Measurements from ENCODE around the gene FTL. TPM values are rescaled to one million over a fixed set of nuclear protein-coding genes. Genes with fewer than 3 reads are reported as not detected.

Gene FTL
- total RNA-seq, 2 experiments from 2014 or later, result 1,469 to 1,496 TPM

GRCh38 chr19:48975947-48976847 lies 11.1 kb downstream of the FTL start:
- ChIA-PET POLR2A (interaction anchor here (0.7 to 1.1 kb wide), 2 partner anchors 14 to 104 kb away, joined by 4 to 7 read pairs; partner anchors contain the start of gene PPP1R15A), CTCF (interaction anchor here (1.3 to 1.7 kb wide), 3 partner anchors 9 to 17 kb away, joined by 3 to 7 read pairs (median 4); partner anchors contain the start of genes GYS1 and RUVBL2)

GRCh38 chr19:48977061-48977460 lies 12.0 kb downstream of the FTL start:
- ChIA-PET CTCF (interaction anchor here (1.2 to 1.7 kb wide), 4 partner anchors 10 to 16 kb away, joined by 3 to 7 read pairs (median 4); partner anchors contain the start of genes GYS1 and RUVBL2), POLR2A (interaction anchor here (0.7 to 1.1 kb wide), 2 partner anchors 15 to 105 kb away, joined by 4 to 7 read pairs; partner anchors contain the start of gene PPP1R15A)

GRCh38 chr19:48982280-48982679 lies 17.2 kb downstream of the FTL start:
- CTCF ChIA-PET, result no interaction called here
- POLR2A ChIA-PET, result no interaction called here

- CTCF ChIA-PET, result no interaction called here
- POLR2A ChIA-PET, result no interaction called here
Measured at GRCh38 chr19:48985711-48986110, 20.6 kb downstream of the FTL start.

- POLR2A ChIA-PET, result no interaction called here
Measured at GRCh38 chr19:48986211-48986610, 21.1 kb downstream of the FTL start.

GRCh38 chr19:48987323-48987722 lies 22.2 kb downstream of the FTL start:
- ChIA-PET POLR2A (no interaction called here), CTCF (interaction anchor here (0.6 to 1.1 kb wide), 2 partner anchors 10 to 1717 kb away, joined by 3 read pairs; no protein-coding TSS in a partner anchor)

More at GRCh38 chr19:48986211-48986610, 21.1 kb downstream of the FTL start:
- CTCF ChIA-PET, result no interaction called here

GRCh38 chr19:48988286-48988685 lies 23.2 kb downstream of the FTL start:
- CTCF ChIA-PET, result interaction anchor here (1.1 kb wide), 1 partner anchor 10 kb away, joined by 3 read pairs; no protein-coding TSS in a partner anchor
- POLR2A ChIA-PET, result no interaction called here

GRCh38 chr19:48988860-48989259 lies 23.8 kb downstream of the FTL start:
- CTCF ChIA-PET, result no interaction called here
- POLR2A ChIA-PET, result no interaction called here

GRCh38 chr19:48989701-48990291 lies 24.7 kb downstream of the FTL start:
- POLR2A ChIA-PET, result no interaction called here

GRCh38 chr19:48990400-48990799 lies 25.3 kb downstream of the FTL start:
- ChIA-PET CTCF (interaction anchor here (0.5 to 1.6 kb wide), 2 partner anchors 19 to 31 kb away, joined by 3 to 7 read pairs; no protein-coding TSS in a partner anchor), POLR2A (no interaction called here)

More at GRCh38 chr19:48989701-48990291, 24.7 kb downstream of the FTL start:
- CTCF ChIA-PET, result interaction anchor here (1.6 kb wide), 1 partner anchor 19 kb away, joined by 7 read pairs; no protein-coding TSS in a partner anchor

- CTCF ChIA-PET, result interaction anchor here (0.5 to 3.3 kb wide), 4 partner anchors 20 to 32 kb away, joined by 3 to 24 read pairs (median 6); partner anchors contain the start of gene FTL
- POLR2A ChIA-PET, result no interaction called here
Measured at GRCh38 chr19:48991011-48991609, 26.0 kb downstream of the FTL start.

GRCh38 chr19:48991873-48992580 lies 26.9 kb downstream of the FTL start:
- CTCF ChIA-PET, result interaction anchor here (0.9 to 3.3 kb wide), 6 partner anchors 16 to 128 kb away, joined by 3 to 24 read pairs (median 3); partner anchors contain the start of genes FTL and PPFIA3
- POLR2A ChIA-PET, result interaction anchor here (0.6 to 1.6 kb wide), 3 partner anchors 13 to 120 kb away, joined by 3 to 7 read pairs (median 7); partner anchors contain the start of gene PPP1R15A

- ChIA-PET POLR2A (interaction anchor here (0.6 to 2.1 kb wide), 6 partner anchors 14 to 121 kb away, joined by 3 to 7 read pairs (median 6); partner anchors contain the start of genes BAX and PPP1R15A), CTCF (interaction anchor here (0.9 to 3.3 kb wide), 16 partner anchors 9 to 197 kb away, joined by 3 to 24 read pairs (median 4); partner anchors contain the start of genes FTL and PPFIA3)
Measured at GRCh38 chr19:48992581-48993174, 27.6 kb downstream of the FTL start.

- CTCF ChIA-PET, result interaction anchor here (0.7 to 3.3 kb wide), 20 partner anchors 10 to 348 kb away, joined by 3 to 24 read pairs (median 3); partner anchors contain the start of genes CA11, CGB7, FTL and NUCB1
- POLR2A ChIA-PET, result interaction anchor here (0.6 to 2.1 kb wide), 8 partner anchors 15 to 248 kb away, joined by 3 to 9 read pairs (median 4); partner anchors contain the start of genes BAX and PPP1R15A
Measured at GRCh38 chr19:48993175-48994034, 28.3 kb downstream of the FTL start, which contains the start of the genes GYS1 and RUVBL2. TSS of gene GYS1 (minus strand) at chr19:48993309. CDS start at chr19:48993112, 197 bp downstream. TSS of gene RUVBL2 (plus strand) at chr19:48993887. CDS start at chr19:48993912, 25 bp downstream.

GRCh38 chr19:48994035-48994386 lies 28.9 kb downstream of the FTL start:
- ChIA-PET CTCF (interaction anchor here (0.7 to 3.3 kb wide), 13 partner anchors 17 to 348 kb away, joined by 3 to 24 read pairs (median 3); partner anchors contain the start of genes CA11, CGB7, FTL and NUCB1), POLR2A (interaction anchor here (0.6 to 2.1 kb wide), 3 partner anchors 32 to 249 kb away, joined by 3 to 9 read pairs (median 7); no protein-coding TSS in a partner anchor)

GRCh38 chr19:48997972-48998371 lies 32.9 kb downstream of the FTL start:
- POLR2A ChIA-PET, result interaction anchor here (0.7 kb wide), 1 partner anchor 93 kb away, joined by 6 read pairs; no protein-coding TSS in a partner anchor
- CTCF ChIA-PET, result interaction anchor here (0.6 to 2.3 kb wide), 5 partner anchors 11 to 682 kb away, joined by 3 to 12 read pairs (median 4); no protein-coding TSS in a partner anchor
